BLaER1 (cell line): ENCODE measurements around the gene CDCA7L.

Experiments used
- H3K27ac ChIP-seq: shearing (Covaris generic); formaldehyde crosslinking; 2 replicates; pipeline ENCODE4 v1.8.1; 2022
- H3K27me3 ChIP-seq: shearing (Covaris generic); formaldehyde crosslinking; 2 replicates; pipeline ENCODE4 v1.8.1; 2022
- H3K36me3 ChIP-seq: shearing (Covaris generic); formaldehyde crosslinking; 2 replicates; pipeline ENCODE4 v1.8.1; 2022
- H3K4me1 ChIP-seq: shearing (Covaris generic); formaldehyde crosslinking; 2 replicates; pipeline ENCODE4 v1.8.1; 2022
- H3K4me2 ChIP-seq: shearing (Covaris generic); formaldehyde crosslinking; 2 replicates; pipeline ENCODE4 v1.8.1; 2022
- H3K4me3 ChIP-seq: shearing (Covaris generic); formaldehyde crosslinking; 2 replicates; pipeline ENCODE4 v1.8.1; 2022
- H3K9ac ChIP-seq: shearing (Covaris generic); formaldehyde crosslinking; 2 replicates; pipeline ENCODE4 v1.8.1; 2022
- H3K9me3 ChIP-seq: shearing (Covaris generic); formaldehyde crosslinking; 2 replicates; pipeline ENCODE4 v1.8.1; 2022
- H4K20me1 ChIP-seq: shearing (Covaris generic); formaldehyde crosslinking; 2 replicates; pipeline ENCODE4 v1.8.1; 2022
- Cebpa-rat ChIP-seq: shearing (Covaris generic); IDR thresholded peaks from 2 replicates; pipeline ENCODE4 v1.8.1; 2022

The CDCA7L gene

GRCh38 chr7:21927693-21928092 is 18.0 kb downstream of the CDCA7L start:
- Histone ChIP-seq H3K4me1 (no peaks in the 10 kb centered on the region), H3K4me3 (no peak overlapping the region), H3K27ac (no peak overlapping the region), H3K36me3 (peaks cover 56% of the 10 kb centered on the region), H4K20me1 (peaks cover 50% of the 10 kb centered on the region), H3K27me3 (no peaks in the 10 kb centered on the region), H3K9me3 (peaks cover 58% of the 10 kb centered on the region), H3K9ac (no peak overlapping the region), H3K4me2 (no peak overlapping the region)
- TF ChIP-seq Cebpa-rat: no peak

DNA sequence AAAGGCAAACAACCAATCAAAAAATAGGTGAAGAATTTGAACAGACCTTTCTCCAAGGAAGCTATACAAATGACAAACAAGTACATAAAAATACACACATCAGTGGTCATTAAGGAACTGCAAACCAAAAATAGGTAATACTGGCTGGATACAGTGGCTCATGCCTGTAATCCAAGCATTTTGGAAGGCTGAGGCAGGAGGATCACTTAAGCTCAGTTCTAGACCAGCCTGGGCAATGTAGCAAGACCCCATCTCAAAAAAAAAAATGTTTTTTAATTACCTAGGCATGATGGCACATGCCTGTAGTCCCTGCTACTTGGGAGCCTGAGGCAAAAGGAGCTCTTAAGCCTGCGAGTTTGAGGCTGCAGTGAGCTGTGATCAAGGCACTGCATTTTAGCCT is 19.3 kb downstream of the CDCA7L start:
- Histone ChIP-seq H3K27me3 (no peaks in the 10 kb centered on the region), H3K36me3 (peaks cover 58% of the 10 kb centered on the region), H3K4me1 (no peaks in the 10 kb centered on the region), H3K9me3 (peaks cover 45% of the 10 kb centered on the region), H3K9ac (no peak overlapping the region), H3K4me2 (no peak overlapping the region), H4K20me1 (peaks cover 61% of the 10 kb centered on the region), H3K4me3 (no peak overlapping the region), H3K27ac (no peak overlapping the region)
- no peak for TF ChIP-seq Cebpa-rat

DNA sequence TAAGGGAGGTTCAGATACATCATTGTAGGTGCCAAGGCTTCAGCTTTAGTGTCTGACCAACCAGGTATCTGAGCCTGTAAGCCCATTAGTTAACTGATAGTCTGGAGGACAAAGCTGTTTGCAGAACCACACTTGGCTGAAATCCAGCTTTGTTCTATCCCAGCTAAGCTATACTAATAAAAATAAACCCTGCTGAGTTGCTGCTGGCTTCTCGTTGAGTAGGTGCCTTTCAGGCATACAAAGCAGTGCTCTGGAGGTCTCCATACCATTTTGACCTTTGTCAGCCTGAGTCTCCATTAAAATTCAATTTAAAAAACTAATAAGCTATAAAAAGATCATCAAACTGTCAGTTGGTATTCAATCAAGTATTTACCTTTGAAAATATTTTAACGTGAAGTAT is 22.0 kb downstream of the CDCA7L start:
- no peak overlapping the region for H3K27ac ChIP-seq
- peaks cover 89% of the 10 kb centered on the region for H4K20me1 ChIP-seq
- no peak overlapping the region for H3K4me3 ChIP-seq
- peaks cover 50% of the 10 kb centered on the region for H3K36me3 ChIP-seq
- H3K27me3 ChIP-seq: no peaks in the 10 kb centered on the region
- no peak for TF ChIP-seq Cebpa-rat
- H3K4me1 ChIP-seq: no peaks in the 10 kb centered on the region
- no peak overlapping the region for H3K9ac ChIP-seq
- peaks cover 17% of the 10 kb centered on the region for H3K9me3 ChIP-seq
- H3K4me2 ChIP-seq: no peak overlapping the region

GRCh38 chr7:21922605-21923004 is 23.1 kb downstream of the CDCA7L start:
- H3K4me3 ChIP-seq: no peak overlapping the region
- TF ChIP-seq Cebpa-rat: no peak
- H3K9me3 ChIP-seq: peaks cover 11% of the 10 kb centered on the region; the same call in 1 of the 2 replicates
- no peak overlapping the region for H3K9ac ChIP-seq
- no peaks in the 10 kb centered on the region for H3K27me3 ChIP-seq
- no peak overlapping the region for H3K27ac ChIP-seq
- H3K36me3 ChIP-seq: peaks cover 43% of the 10 kb centered on the region
- no peak overlapping the region for H3K4me2 ChIP-seq
- no peaks in the 10 kb centered on the region for H3K4me1 ChIP-seq
- H4K20me1 ChIP-seq: peaks cover 93% of the 10 kb centered on the region

- Histone ChIP-seq H4K20me1 (peaks cover 93% of the 10 kb centered on the region), H3K4me2 (no peak overlapping the region), H3K27ac (no peak overlapping the region), H3K9me3 (peaks cover 9% of the 10 kb centered on the region; the same call in 1 of the 2 replicates), H3K27me3 (no peaks in the 10 kb centered on the region), H3K4me3 (no peak overlapping the region), H3K4me1 (no peaks in the 10 kb centered on the region), H3K36me3 (peaks cover 42% of the 10 kb centered on the region), H3K9ac (no peak overlapping the region)
- TF ChIP-seq Cebpa-rat: no peak
These were observed 24.8 kb downstream of the CDCA7L start for GRCh38 chr7:21920936-21921335.

- Histone ChIP-seq H3K9me3 (peaks cover 2% of the 10 kb centered on the region; the same call in 1 of the 2 replicates), H4K20me1 (peaks cover 99% of the 10 kb centered on the region), H3K9ac (no peak overlapping the region), H3K4me1 (peaks cover 9% of the 10 kb centered on the region), H3K4me2 (no peak overlapping the region), H3K27me3 (no peaks in the 10 kb centered on the region), H3K27ac (no peak overlapping the region), H3K4me3 (no peak overlapping the region), H3K36me3 (peaks cover 59% of the 10 kb centered on the region)
- no peak for TF ChIP-seq Cebpa-rat
These were observed 27.5 kb downstream of the CDCA7L start for GRCh38 chr7:21918216-21918615.

DNA sequence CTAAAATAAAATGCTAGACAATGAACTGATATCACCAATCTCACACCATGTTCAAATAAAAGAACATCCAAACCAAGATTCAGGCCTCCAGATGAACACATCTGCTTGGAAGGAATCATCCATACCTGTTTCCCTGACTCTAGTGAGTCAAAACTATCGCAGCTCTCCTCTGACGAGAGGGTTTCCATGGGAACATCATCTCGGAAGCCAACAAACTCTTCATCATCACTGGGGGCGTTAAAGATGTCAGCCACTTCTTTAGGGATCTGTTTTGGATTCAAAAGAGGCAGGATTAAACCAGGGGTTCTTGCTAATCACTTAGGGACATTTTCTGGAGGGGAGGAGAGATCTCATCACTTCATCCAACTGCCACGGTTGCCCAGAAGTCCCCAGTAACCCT is 29.1 kb downstream of the CDCA7L start:
- no peak for TF ChIP-seq Cebpa-rat
- Histone ChIP-seq H3K9ac (no peak overlapping the region), H3K4me3 (no peak overlapping the region)

DNA sequence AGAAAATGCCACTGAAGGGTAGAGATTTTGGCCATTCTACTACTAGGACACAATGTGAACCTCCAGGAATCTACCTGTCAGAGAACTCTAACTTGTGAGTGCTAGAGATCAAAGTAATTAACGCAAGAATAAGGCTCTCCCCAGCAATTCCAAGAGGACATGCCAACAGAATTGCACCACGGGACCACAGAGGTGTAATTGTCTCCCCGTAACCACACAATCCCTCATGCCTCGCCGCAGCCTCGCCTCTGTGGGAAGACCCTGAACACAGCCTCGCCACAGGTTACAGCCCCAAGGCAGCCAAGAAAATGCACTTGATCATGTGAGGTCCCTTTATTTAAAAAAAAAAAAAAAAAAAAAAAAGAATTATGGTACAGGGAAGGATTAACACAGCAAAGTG is 29.5 kb downstream of the CDCA7L start:
- Histone ChIP-seq H4K20me1 (peaks cover 97% of the 10 kb centered on the region), H3K4me2 (no peak overlapping the region), H3K9me3 (no peaks in the 10 kb centered on the region), H3K27me3 (no peaks in the 10 kb centered on the region), H3K36me3 (peaks cover 66% of the 10 kb centered on the region), H3K9ac (no peak overlapping the region), H3K27ac (no peak overlapping the region), H3K4me3 (no peak overlapping the region), H3K4me1 (peaks cover 17% of the 10 kb centered on the region)
- no peak for TF ChIP-seq Cebpa-rat

More for the DNA sequence above, 29.1 kb downstream of the CDCA7L start:
- H4K20me1 ChIP-seq: peaks cover 100% of the 10 kb centered on the region
- H3K27ac ChIP-seq: no peak overlapping the region
- no peak overlapping the region for H3K4me2 ChIP-seq
- H3K9me3 ChIP-seq: no peaks in the 10 kb centered on the region
- no peaks in the 10 kb centered on the region for H3K27me3 ChIP-seq
- peaks cover 62% of the 10 kb centered on the region for H3K36me3 ChIP-seq
- H3K4me1 ChIP-seq: peaks cover 17% of the 10 kb centered on the region

DNA sequence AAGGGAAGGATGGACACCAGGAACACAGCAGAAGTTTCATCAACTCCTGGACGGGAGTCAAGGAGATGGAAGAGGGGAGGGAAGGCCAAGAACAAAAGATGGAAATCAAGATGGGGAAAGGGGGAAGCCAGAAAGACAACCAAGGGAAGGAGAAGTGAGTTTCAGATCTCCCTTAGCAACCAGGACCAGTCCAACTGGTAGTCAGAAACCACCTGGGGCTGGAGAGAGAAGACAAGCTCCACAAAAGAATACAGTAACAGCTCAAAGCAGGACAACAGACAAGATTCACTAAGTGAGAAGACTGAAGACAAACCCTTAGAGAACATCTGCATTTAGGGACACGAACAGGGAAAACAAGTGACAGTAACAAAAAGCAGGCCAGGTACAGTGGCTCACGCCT is 30.6 kb downstream of the CDCA7L start:
- Histone ChIP-seq H3K4me2 (no peak overlapping the region), H3K9ac (no peak overlapping the region), H3K27me3 (no peaks in the 10 kb centered on the region), H3K4me1 (peaks cover 17% of the 10 kb centered on the region), H3K27ac (no peak overlapping the region), H3K9me3 (no peaks in the 10 kb centered on the region), H4K20me1 (peaks cover 86% of the 10 kb centered on the region), H3K36me3 (peaks cover 69% of the 10 kb centered on the region), H3K4me3 (no peak overlapping the region)
- no peak for TF ChIP-seq Cebpa-rat

DNA sequence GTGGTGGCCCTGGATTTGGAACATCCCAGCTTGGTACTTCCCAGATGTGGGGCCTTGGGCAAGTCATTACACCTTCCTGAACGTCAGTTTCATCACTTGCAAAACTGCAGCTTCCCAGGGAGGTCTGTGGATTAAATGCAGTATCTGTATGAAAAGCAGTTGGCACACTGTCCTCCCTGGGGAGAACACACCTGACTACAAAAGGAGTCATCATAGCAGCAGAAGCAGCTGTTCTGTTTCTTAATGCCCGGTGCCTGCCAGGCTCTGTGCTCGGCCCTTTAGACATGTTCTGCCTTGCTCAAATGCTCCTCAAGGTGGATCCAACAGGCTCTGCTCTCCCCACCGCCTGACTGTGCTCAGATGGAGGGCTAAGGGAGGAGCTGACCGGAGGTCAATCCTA is 31.0 kb downstream of the CDCA7L start:
- Histone ChIP-seq H3K9ac (no peak overlapping the region), H3K9me3 (no peaks in the 10 kb centered on the region), H3K4me2 (no peak overlapping the region), H3K4me1 (peaks cover 17% of the 10 kb centered on the region), H3K27me3 (no peaks in the 10 kb centered on the region), H3K4me3 (no peak overlapping the region), H3K36me3 (peaks cover 73% of the 10 kb centered on the region), H4K20me1 (peaks cover 82% of the 10 kb centered on the region), H3K27ac (no peak overlapping the region)
- no peak for TF ChIP-seq Cebpa-rat
